WTC11 (cell line): Measurements from ENCODE around the gene MAGI2. TPM values are rescaled to one million over a fixed set of nuclear protein-coding genes. Genes with fewer than 3 reads are reported as not detected.

Experiments used
- ATAC-seq: fragments of 200-7000 bp; cut with Tn5 transposase; 2 replicates; pipeline ENCODE4 v1.10.0; 2021; ENCODE audit warnings: mild to moderate bottlenecking, moderate library complexity
- CTCF ChIA-PET: fragments of 300-600 bp; sonication (Branson Sonifier 250); formaldehyde crosslinking; loops from one replicate; lab custom pipeline; 2021; ENCODE audit warnings: antibody characterized with exemption; lab: Charles Lee
- POLR2A ChIA-PET: fragments of 350-600 bp; sonication (Branson Sonifier 250); formaldehyde crosslinking; loops from one replicate; lab custom pipeline; 2021; ENCODE audit warnings: antibody characterized with exemption; lab: Charles Lee
- DNase-seq: peaks from one replicate; pipeline ENCODE4 v3.0.0; 2021; ENCODE audit warnings: low spot score
- H3K27ac Mint-ChIP-seq: 2 replicates; pipeline ENCODE4 v1.8.0; 2021; ENCODE audit warnings: mixed read lengths
- H3K27me3 Mint-ChIP-seq: 2 replicates; pipeline ENCODE4 v1.8.0; 2021; ENCODE audit warnings: low read depth, mild to moderate bottlenecking, moderate library complexity, mixed read lengths
- H3K36me3 Mint-ChIP-seq: 2 replicates; pipeline ENCODE4 v1.8.0; 2021; ENCODE audit warnings: mixed read lengths
- H3K4me1 Mint-ChIP-seq: 2 replicates; pipeline ENCODE4 v1.8.0; 2022; ENCODE audit warnings: mixed read lengths
- H3K4me3 Mint-ChIP-seq: 2 replicates; pipeline ENCODE4 v1.8.0; 2021; ENCODE audit warnings: mild to moderate bottlenecking, moderate library complexity, mixed read lengths
- H3K9me3 Mint-ChIP-seq: 2 replicates; pipeline ENCODE4 v1.8.0; 2021; ENCODE audit warnings: mixed read lengths
- AR ChIP-seq: fragments of 250-450 bp; sonication (Bioruptor Pico); IDR thresholded peaks from 2 replicates; pipeline ENCODE4 v1.9.0; 2021; ENCODE audit warnings: mild to moderate bottlenecking
- ATF3 ChIP-seq: sonication (generic); formaldehyde crosslinking; conservative IDR thresholded peaks from 2 replicates; pipeline ENCODE4 v1.8.1; 2022; ENCODE audit warnings: mild to moderate bottlenecking, missing genetic modification reagents
- CREM ChIP-seq: sonication (generic); formaldehyde crosslinking; IDR thresholded peaks from 2 replicates; pipeline ENCODE4 v1.8.1; 2022; ENCODE audit warnings: mild to moderate bottlenecking, missing genetic modification reagents, moderate library complexity
- E2F4 ChIP-seq: sonication (generic); formaldehyde crosslinking; IDR thresholded peaks from 2 replicates; pipeline ENCODE4 v1.8.1; 2022; ENCODE audit warnings: low read depth, mild to moderate bottlenecking, moderate library complexity, missing genetic modification reagents, borderline replicate concordance
- EMX1 ChIP-seq: fragments of 250-450 bp; sonication (Bioruptor Pico); IDR thresholded peaks from 2 replicates; pipeline ENCODE4 v1.8.0; 2021; ENCODE audit warnings: mild to moderate bottlenecking
- FOXK1 ChIP-seq: sonication (generic); formaldehyde crosslinking; IDR thresholded peaks from 2 replicates; pipeline ENCODE4 v1.8.0; 2022; ENCODE audit warnings: mild to moderate bottlenecking, moderate library complexity, missing genetic modification reagents
- IRF2 ChIP-seq: sonication (generic); formaldehyde crosslinking; IDR thresholded peaks from 2 replicates; pipeline ENCODE4 v1.8.0; 2022; ENCODE audit warnings: low read depth, missing genetic modification reagents, borderline replicate concordance
- RORB ChIP-seq: fragments of 250-450 bp; sonication (Bioruptor Pico); IDR thresholded peaks from 2 replicates; pipeline ENCODE4 v1.9.0; 2021; ENCODE audit warnings: mild to moderate bottlenecking
- TEAD4 ChIP-seq: sonication (generic); formaldehyde crosslinking; IDR thresholded peaks from 2 replicates; pipeline ENCODE4 v1.8.0; 2022; ENCODE audit warnings: mild to moderate bottlenecking, missing genetic modification reagents
- USF2 ChIP-seq: sonication (generic); formaldehyde crosslinking; IDR thresholded peaks from 2 replicates; pipeline ENCODE4 v1.8.1; 2023; ENCODE audit warnings: mild to moderate bottlenecking, missing genetic modification reagents, moderate library complexity
- ZNF121 ChIP-seq: sonication (generic); formaldehyde crosslinking; IDR thresholded peaks from 2 replicates; pipeline ENCODE4 v1.8.0; 2023; ENCODE audit warnings: missing genetic modification reagents
- ZNF138 ChIP-seq: sonication (generic); formaldehyde crosslinking; conservative IDR thresholded peaks from 2 replicates; pipeline ENCODE4 v1.8.1; 2022; ENCODE audit warnings: mild to moderate bottlenecking, moderate library complexity, missing genetic modification reagents
- ZNF263 ChIP-seq: sonication (generic); formaldehyde crosslinking; IDR thresholded peaks from 2 replicates; pipeline ENCODE4 v1.8.1; 2022; ENCODE audit warnings: low read depth, mild to moderate bottlenecking, moderate library complexity, missing genetic modification reagents
- ZNF317 ChIP-seq: sonication (generic); formaldehyde crosslinking; IDR thresholded peaks from 2 replicates; pipeline ENCODE4 v1.8.1; 2023; ENCODE audit warnings: low read depth, mild to moderate bottlenecking, moderate library complexity, missing genetic modification reagents, borderline replicate concordance
- ZNF396 ChIP-seq: fragments of 250-450 bp; sonication (Bioruptor Pico); IDR thresholded peaks from 2 replicates; pipeline ENCODE4 v1.8.0; 2021; ENCODE audit warnings: mild to moderate bottlenecking, moderate library complexity, borderline replicate concordance
- ZNF423 ChIP-seq: fragments of 250-450 bp; sonication (Bioruptor Pico); IDR thresholded peaks from 2 replicates; pipeline ENCODE4 v2.1.2; 2022; ENCODE audit warnings: mild to moderate bottlenecking, moderate library complexity
- ZNF532 ChIP-seq: fragments of 250-450 bp; sonication (Bioruptor Pico); IDR thresholded peaks from 2 replicates; pipeline ENCODE4 v1.9.0; 2021; ENCODE audit warnings: mild to moderate bottlenecking, borderline replicate concordance
- total RNA-seq: library from RNA; stranded (reverse); gene quantifications from 3 replicates; pipeline ENCODE4 v1.2.3, GENCODE V29; 2021
- TF ChIP-seq, protein P1 (sequence below): sonication (generic); formaldehyde crosslinking; IDR thresholded peaks from 2 replicates; pipeline ENCODE4 v1.8.1; 2023; ENCODE audit warnings: mild to moderate bottlenecking, missing genetic modification reagents
- TF ChIP-seq, protein P2 (sequence below): sonication (generic); formaldehyde crosslinking; IDR thresholded peaks from 2 replicates; pipeline ENCODE4 v1.8.0; 2022; ENCODE audit warnings: mild to moderate bottlenecking, missing genetic modification reagents

MAGI2 gene
- total RNA-seq, 1 experiment from 2014 or later = 26.6 TPM

DNA sequence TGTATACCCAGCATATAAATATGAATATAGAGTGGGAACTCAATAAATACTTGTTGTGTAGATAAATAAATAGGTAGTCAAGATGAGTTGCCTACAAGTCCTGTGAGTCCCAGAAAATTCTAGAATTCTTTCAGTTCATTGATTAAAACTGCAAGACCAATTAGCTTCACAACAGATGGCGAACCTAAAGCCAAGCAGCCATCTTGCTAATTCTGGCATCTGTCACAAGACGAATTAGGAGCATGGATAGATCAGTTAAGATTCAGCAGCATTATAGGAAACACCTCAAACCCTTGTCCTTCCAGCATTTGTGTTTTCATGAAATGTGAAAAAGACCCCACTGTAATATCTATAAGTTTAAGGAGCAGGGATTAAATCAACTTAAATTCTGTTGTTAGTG is 552.7 kb downstream of the MAGI2 start (continued):
- TF ChIP-seq ATF3 (CRISPR knock-in tag) = no peak
- no peak for TF ChIP-seq AR (CRISPR knock-in tag)
- TF ChIP-seq EMX1 (CRISPR knock-in tag) = no peak
- TF ChIP-seq, protein P1, sequence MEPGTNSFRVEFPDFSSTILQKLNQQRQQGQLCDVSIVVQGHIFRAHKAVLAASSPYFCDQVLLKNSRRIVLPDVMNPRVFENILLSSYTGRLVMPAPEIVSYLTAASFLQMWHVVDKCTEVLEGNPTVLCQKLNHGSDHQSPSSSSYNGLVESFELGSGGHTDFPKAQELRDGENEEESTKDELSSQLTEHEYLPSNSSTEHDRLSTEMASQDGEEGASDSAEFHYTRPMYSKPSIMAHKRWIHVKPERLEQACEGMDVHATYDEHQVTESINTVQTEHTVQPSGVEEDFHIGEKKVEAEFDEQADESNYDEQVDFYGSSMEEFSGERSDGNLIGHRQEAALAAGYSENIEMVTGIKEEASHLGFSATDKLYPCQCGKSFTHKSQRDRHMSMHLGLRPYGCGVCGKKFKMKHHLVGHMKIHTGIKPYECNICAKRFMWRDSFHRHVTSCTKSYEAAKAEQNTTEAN (CRISPR knock-in tag) = no peak
- TF ChIP-seq, protein P2, sequence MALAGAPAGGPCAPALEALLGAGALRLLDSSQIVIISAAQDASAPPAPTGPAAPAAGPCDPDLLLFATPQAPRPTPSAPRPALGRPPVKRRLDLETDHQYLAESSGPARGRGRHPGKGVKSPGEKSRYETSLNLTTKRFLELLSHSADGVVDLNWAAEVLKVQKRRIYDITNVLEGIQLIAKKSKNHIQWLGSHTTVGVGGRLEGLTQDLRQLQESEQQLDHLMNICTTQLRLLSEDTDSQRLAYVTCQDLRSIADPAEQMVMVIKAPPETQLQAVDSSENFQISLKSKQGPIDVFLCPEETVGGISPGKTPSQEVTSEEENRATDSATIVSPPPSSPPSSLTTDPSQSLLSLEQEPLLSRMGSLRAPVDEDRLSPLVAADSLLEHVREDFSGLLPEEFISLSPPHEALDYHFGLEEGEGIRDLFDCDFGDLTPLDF = no peak
- TF ChIP-seq ZNF138 = no peak
- no peak for TF ChIP-seq ZNF121 (CRISPR knock-in tag)
- TF ChIP-seq RORB = no peak
- TF ChIP-seq USF2 (CRISPR knock-in tag) = no peak
- TF ChIP-seq ZNF423 = no peak
- TF ChIP-seq TEAD4 (CRISPR knock-in tag) = no peak
- TF ChIP-seq ZNF396 = no peak

DNA sequence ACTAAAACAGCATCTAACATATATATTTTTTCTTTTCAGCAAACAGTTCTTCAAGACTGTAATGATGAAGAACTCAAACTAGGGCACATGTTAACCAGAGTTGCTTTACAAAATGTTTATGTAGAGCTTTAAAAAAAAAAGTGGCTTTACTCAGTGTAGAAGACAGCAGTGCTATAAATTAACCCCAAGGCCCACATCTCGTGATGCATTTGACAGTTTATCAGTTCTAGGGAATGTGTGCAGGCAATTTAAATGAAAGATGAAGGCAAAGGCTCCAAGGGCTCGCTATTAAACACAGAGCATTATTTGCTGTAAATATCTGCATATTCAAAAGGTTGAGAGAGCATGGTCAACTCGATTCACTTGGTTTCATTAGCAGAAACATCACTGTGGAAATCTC is 558.1 kb downstream of the MAGI2 start:
- Mint-ChIP-seq H3K27me3 (no peaks in the 10 kb centered on the region; the same call in 1 of the 2 replicates), H3K27ac (no peak overlapping the region), H3K4me3 (no peak overlapping the region), H3K4me1 (no peaks in the 10 kb centered on the region), H3K36me3 (no peaks in the 10 kb centered on the region), H3K9me3 (peaks cover 10% of the 10 kb centered on the region)
- POLR2A ChIA-PET = no interaction called here
- TF ChIP-seq ZNF138 (no peak), FOXK1 (CRISPR knock-in tag) (no peak), IRF2 (no peak)
- CTCF ChIA-PET = no interaction called here
- ATAC-seq = no peak
- DNase-seq = no peak

- ChIA-PET CTCF (interaction anchor here (0.6 kb wide), 1 partner anchor 627 kb away, joined by 3 read pairs; no protein-coding TSS in a partner anchor), POLR2A (interaction anchor here (0.7 kb wide), 1 partner anchor 48 kb away, joined by 3 read pairs; no protein-coding TSS in a partner anchor)
- DNase-seq (no peak), ATAC-seq (peak; percentile 59; the same call in 1 of the 2 replicates)
- Mint-ChIP-seq H3K27ac (no peak overlapping the region), H3K4me1 (no peaks in the 10 kb centered on the region), H3K9me3 (peaks cover 23% of the 10 kb centered on the region), H3K4me3 (no peak overlapping the region), H3K36me3 (no peaks in the 10 kb centered on the region), H3K27me3 (no peaks in the 10 kb centered on the region)
- TF ChIP-seq, protein P2 = no peak
- TF ChIP-seq ZNF317 (CRISPR knock-in tag) = no peak
- no peak for TF ChIP-seq ZNF532 (CRISPR knock-in tag)
- no peak for TF ChIP-seq ZNF263 (CRISPR knock-in tag)
- TF ChIP-seq EMX1 (CRISPR knock-in tag) = no peak
- TF ChIP-seq E2F4 (CRISPR knock-in tag) = no peak
- no peak for TF ChIP-seq CREM (CRISPR knock-in tag)
These were observed 574.3 kb downstream of the MAGI2 start for GRCh38 chr7:78879206-78879605.
